ENCODE results near the gene EFCAB8.

EFCAB8 gene

GRCh38 chr20:32985596-32985995 is 126.9 kb downstream of the EFCAB8 start:
- TF ChIP-seq Cebpa-rat (IDR thresholded peaks at IDR 0.05): no peak
- no peak overlapping the region for H3K4me2 ChIP-seq
- no peaks in the 10 kb centered on the region for H3K36me3 ChIP-seq
- no peaks in the 10 kb centered on the region for H4K20me1 ChIP-seq
- no peak overlapping the region for H3K4me3 ChIP-seq
- H3K9me3 ChIP-seq (replicated peaks in 1 of 11): peaks cover 0 to 5% (median 0%) of the 10 kb centered on the region in 11 experiments; a peak in 3 of 22 replicates
- H3K27ac ChIP-seq: no peak overlapping the region
- H3K9ac ChIP-seq: no peak overlapping the region
- peaks cover 30 to 63% (median 40%) of the 10 kb centered on the region in 10 experiments for H3K4me1 ChIP-seq
- H3K27me3 ChIP-seq: no peaks in the 10 kb centered on the region

- peaks cover 25 to 63% (median 40%) of the 10 kb centered on the region in 10 experiments for H3K4me1 ChIP-seq
- TF ChIP-seq Cebpa-rat (IDR thresholded peaks at IDR 0.05): no peak
- H3K27me3 ChIP-seq: no peaks in the 10 kb centered on the region
- no peak overlapping the region for H3K4me2 ChIP-seq
- no peak overlapping the region for H3K4me3 ChIP-seq
- H3K9me3 ChIP-seq (replicated peaks in 1 of 11): peaks cover 0 to 7% (median 0%) of the 10 kb centered on the region in 11 experiments; a peak in 3 of 22 replicates
- no peak overlapping the region; a peak in 1 of 22 replicates for H3K27ac ChIP-seq
- no peaks in the 10 kb centered on the region for H3K36me3 ChIP-seq
- H4K20me1 ChIP-seq: no peaks in the 10 kb centered on the region
- no peak overlapping the region for H3K9ac ChIP-seq
Measured at GRCh38 chr20:32986331-32986966, 127.7 kb downstream of the EFCAB8 start.

DNA sequence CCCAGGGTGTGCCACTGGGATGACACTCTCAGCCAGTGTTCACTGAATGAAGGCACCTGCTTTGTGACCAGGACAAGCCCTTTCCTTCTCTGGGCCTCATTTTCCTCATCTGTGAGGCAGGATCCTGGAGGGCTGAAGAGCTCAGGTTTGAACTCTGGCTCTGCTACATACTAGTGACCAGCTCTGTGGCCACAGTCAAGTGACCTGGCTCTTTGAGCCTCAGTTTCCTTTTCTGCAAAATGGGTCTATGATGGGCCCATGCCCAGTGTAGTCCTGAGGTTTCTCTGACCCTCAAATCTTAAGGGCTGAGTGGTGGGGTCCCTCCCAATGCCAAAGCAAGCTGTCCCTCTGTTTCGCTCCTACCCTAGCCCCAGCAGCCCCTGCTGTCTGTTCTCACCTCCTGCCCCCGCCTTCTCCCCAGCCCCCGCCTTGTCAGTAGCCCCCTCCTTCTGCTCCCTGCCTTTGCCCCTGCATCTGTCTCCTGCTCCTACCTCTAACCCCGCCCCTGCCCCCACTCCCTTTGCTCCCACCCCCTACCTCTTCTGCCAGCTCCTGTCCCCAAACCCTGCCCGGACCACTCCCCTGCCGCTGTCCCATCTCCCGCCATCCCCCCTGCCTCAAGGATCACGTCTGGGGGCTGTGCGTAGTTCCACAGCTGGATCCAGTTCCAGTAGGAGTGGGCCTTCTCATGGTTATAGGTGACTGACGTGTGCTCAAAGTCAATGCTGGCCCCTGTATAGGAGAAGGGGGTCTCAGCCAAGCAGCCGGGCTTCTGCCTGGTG is 128.5 kb downstream of the EFCAB8 start:
- peak overlapping the region in 1 of 11 experiments; percentile 49; a peak in 3 of 22 replicates for H3K27ac ChIP-seq
- no peaks in the 10 kb centered on the region for H3K27me3 ChIP-seq
- H3K9ac ChIP-seq: no peak overlapping the region
- no peaks in the 10 kb centered on the region for H4K20me1 ChIP-seq
- H3K36me3 ChIP-seq: no peaks in the 10 kb centered on the region
- peak overlapping the region in 10 of 11 experiments; percentile 28 to 61 (median 47); a peak in 11 of 22 replicates for H3K4me2 ChIP-seq
- no peak overlapping the region for H3K4me3 ChIP-seq
- peaks cover 26 to 69% (median 46%) of the 10 kb centered on the region in 10 experiments for H3K4me1 ChIP-seq
- peaks cover 0 to 7% (median 0%) of the 10 kb centered on the region in 11 experiments; a peak in 3 of 22 replicates for H3K9me3 ChIP-seq (replicated peaks in 1 of 11)
- no peak for TF ChIP-seq Cebpa-rat (IDR thresholded peaks at IDR 0.05)

DNA sequence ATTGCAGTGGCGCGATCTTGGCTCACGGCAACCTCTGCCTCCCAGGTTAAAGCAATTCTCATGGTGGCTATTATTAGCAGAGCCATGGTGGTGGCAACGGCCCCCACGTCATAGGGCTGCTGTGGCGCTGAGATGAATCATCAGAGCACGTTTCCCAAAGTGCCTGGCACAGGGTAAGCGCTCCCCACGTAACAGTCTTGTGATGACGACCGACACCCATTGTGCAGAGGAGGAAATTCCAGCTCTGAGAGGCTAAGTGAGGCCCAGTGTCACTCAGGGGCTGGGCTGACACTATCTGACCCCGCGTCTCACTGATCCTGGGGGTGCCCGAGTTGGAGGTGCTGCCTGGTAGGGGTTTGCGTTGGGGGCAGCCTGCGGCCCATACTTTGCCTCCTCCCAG is 129.3 kb downstream of the EFCAB8 start:
- no peaks in the 10 kb centered on the region for H3K27me3 ChIP-seq
- no peak for TF ChIP-seq Cebpa-rat (IDR thresholded peaks at IDR 0.05)
- no peak overlapping the region for H3K4me3 ChIP-seq
- no peaks in the 10 kb centered on the region for H3K36me3 ChIP-seq
- peak overlapping the region; percentile 20 to 61 (median 46); a peak in 20 of 22 replicates for H3K4me2 ChIP-seq
- H4K20me1 ChIP-seq: no peaks in the 10 kb centered on the region
- no peak overlapping the region for H3K9ac ChIP-seq
- peaks cover 20 to 69% (median 47%) of the 10 kb centered on the region in 10 experiments for H3K4me1 ChIP-seq
- H3K27ac ChIP-seq: peak overlapping the region in 3 of 11 experiments; percentile 5 to 49 (median 17); a peak in 2 of 22 replicates
- peaks cover 0 to 7% (median 0%) of the 10 kb centered on the region in 11 experiments; a peak in 3 of 22 replicates for H3K9me3 ChIP-seq (replicated peaks in 1 of 11)

DNA sequence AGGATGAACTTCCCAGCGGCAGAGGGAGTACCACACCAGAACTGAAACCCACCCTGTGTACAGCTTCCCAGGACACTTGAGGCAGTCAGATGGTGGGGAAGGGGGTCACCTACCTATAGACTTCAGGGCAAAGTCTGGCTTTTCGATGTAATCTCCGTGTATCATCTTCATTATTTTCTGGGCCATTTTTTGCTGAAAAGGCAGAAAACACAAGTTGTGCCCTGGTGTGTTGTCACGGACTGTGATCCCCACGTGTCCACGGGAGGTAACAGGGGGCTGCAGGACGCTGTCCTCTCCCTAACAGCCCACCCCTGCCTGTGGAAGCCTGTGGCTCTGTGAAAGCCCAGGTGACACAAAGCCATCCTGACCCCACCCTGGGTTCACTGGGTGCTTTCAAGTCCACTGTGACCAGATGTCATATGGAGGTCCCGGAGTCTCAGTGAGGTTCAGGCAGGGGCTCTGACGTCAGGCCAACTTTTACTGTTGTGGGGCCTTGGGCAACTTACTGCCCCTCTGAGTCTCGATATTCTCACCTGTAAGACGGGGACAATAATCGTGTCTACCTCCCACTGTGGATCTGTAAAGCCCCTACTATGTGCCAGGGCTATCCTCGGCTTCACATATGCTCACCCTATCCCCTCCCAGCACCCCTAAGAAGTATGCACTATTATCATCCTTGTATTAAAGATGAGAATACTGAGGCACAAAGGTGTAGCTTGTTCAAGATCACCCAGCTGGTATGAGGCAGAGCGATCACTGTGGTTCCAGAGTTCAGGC is 131.0 kb downstream of the EFCAB8 start:
- Histone ChIP-seq H4K20me1 (no peaks in the 10 kb centered on the region), H3K27me3 (no peaks in the 10 kb centered on the region), H3K27ac (peak overlapping the region in 4 of 11 experiments; percentile 43 to 52 (median 46); a peak in 5 of 22 replicates), H3K4me1 (peaks cover 20 to 65% (median 53%) of the 10 kb centered on the region in 10 experiments), H3K4me3 (no peak overlapping the region), H3K9ac (no peak overlapping the region), H3K36me3 (no peaks in the 10 kb centered on the region), H3K4me2 (peak overlapping the region in 8 of 11 experiments; percentile 62 to 89 (median 78); a peak in 14 of 22 replicates), H3K9me3 (replicated peaks in 1 of 11) (peaks cover 3 to 9% (median 4%) of the 10 kb centered on the region in 11 experiments; a peak in 21 of 22 replicates)
- no peak for TF ChIP-seq Cebpa-rat (IDR thresholded peaks at IDR 0.05)

- peak overlapping the region in 4 of 11 experiments; percentile 43 to 54 (median 50); a peak in 7 of 22 replicates for H3K27ac ChIP-seq
- H3K4me1 ChIP-seq: peaks cover 20 to 64% (median 53%) of the 10 kb centered on the region in 10 experiments
- peaks cover 10 to 16% (median 11%) of the 10 kb centered on the region in 11 experiments for H3K9me3 ChIP-seq (replicated peaks in 1 of 11)
- no peak for TF ChIP-seq Cebpa-rat (IDR thresholded peaks at IDR 0.05)
- no peaks in the 10 kb centered on the region for H4K20me1 ChIP-seq
- no peak overlapping the region for H3K4me3 ChIP-seq
- H3K9ac ChIP-seq: no peak overlapping the region
- peak overlapping the region in 8 of 11 experiments; percentile 62 to 89 (median 78); a peak in 15 of 22 replicates for H3K4me2 ChIP-seq
- H3K27me3 ChIP-seq: no peaks in the 10 kb centered on the region
- H3K36me3 ChIP-seq: no peaks in the 10 kb centered on the region
Measured at GRCh38 chr20:32990426-32990825, 131.7 kb downstream of the EFCAB8 start.

GRCh38 chr20:32991383-32991782 is 132.7 kb downstream of the EFCAB8 start:
- Histone ChIP-seq H3K4me2 (peak overlapping the region in 10 of 11 experiments; percentile 0 to 89 (median 74); a peak in 19 of 22 replicates), H3K36me3 (no peaks in the 10 kb centered on the region), H4K20me1 (no peaks in the 10 kb centered on the region), H3K9ac (peak overlapping the region in 2 of 11 experiments; percentile 9 to 10; a peak in 2 of 22 replicates), H3K4me3 (peak overlapping the region in 2 of 10 experiments; percentile 10 to 34; a peak in 2 of 20 replicates), H3K4me1 (peaks cover 20 to 64% (median 53%) of the 10 kb centered on the region in 10 experiments), H3K9me3 (replicated peaks in 1 of 11) (peaks cover 19 to 24% (median 20%) of the 10 kb centered on the region in 11 experiments), H3K27me3 (no peaks in the 10 kb centered on the region), H3K27ac (peak overlapping the region in 4 of 11 experiments; percentile 43 to 54 (median 50); a peak in 7 of 22 replicates)
- TF ChIP-seq Cebpa-rat (IDR thresholded peaks at IDR 0.05): no peak
